ENCODE measurements around the gene DDOST. TPM values are rescaled to one million over a fixed set of nuclear protein-coding genes. Genes with fewer than 3 reads are reported as not detected.

The DDOST gene
- total RNA-seq, 1 donor from 2014 or later, result 179 TPM

- Mint-ChIP-seq H3K36me3 (ENCODE audit: low read depth) (peaks cover 3% of the 10 kb centered on the region), H3K4me1 (no peaks in the 10 kb centered on the region)
- DNase-seq (ENCODE audit: low read depth, low spot score), result no peak
These were observed 8.9 kb downstream of the DDOST start for GRCh38 chr1:20652300-20652699.

GRCh38 chr1:20648946-20649345 lies 12.2 kb downstream of the DDOST start:
- DNase-seq (ENCODE audit: low read depth, low spot score), result no peak
- TF ChIP-seq CTCF (conservative IDR thresholded peaks at IDR 0.05), result no peak
- Mint-ChIP-seq H3K4me3 (no peak overlapping the region), H3K27me3 (ENCODE audit: low read depth) (no peaks in the 10 kb centered on the region), H3K4me1 (no peaks in the 10 kb centered on the region), H3K36me3 (ENCODE audit: low read depth) (peaks cover 3% of the 10 kb centered on the region), H3K9me3 (no peaks in the 10 kb centered on the region), H3K27ac (ENCODE audit: unreplicated experiment) (no peak overlapping the region)

More at GRCh38 chr1:20652300-20652699, 8.9 kb downstream of the DDOST start:
- Mint-ChIP-seq H3K27me3 (ENCODE audit: low read depth) (no peaks in the 10 kb centered on the region), H3K27ac (ENCODE audit: unreplicated experiment) (peak overlapping the region; percentile 43), H3K9me3 (no peaks in the 10 kb centered on the region), H3K4me3 (no peak overlapping the region)
- TF ChIP-seq CTCF (conservative IDR thresholded peaks at IDR 0.05), result no peak

- Mint-ChIP-seq H3K36me3 (ENCODE audit: low read depth) (peaks cover 3% of the 10 kb centered on the region), H3K27ac (ENCODE audit: unreplicated experiment) (no peak overlapping the region), H3K27me3 (ENCODE audit: low read depth) (no peaks in the 10 kb centered on the region), H3K4me3 (no peak overlapping the region), H3K4me1 (no peaks in the 10 kb centered on the region), H3K9me3 (no peaks in the 10 kb centered on the region)
- no peak for DNase-seq (ENCODE audit: low read depth, low spot score)
- no peak for TF ChIP-seq CTCF (conservative IDR thresholded peaks at IDR 0.05)
These were observed 12.7 kb downstream of the DDOST start for GRCh38 chr1:20648438-20648837.

GRCh38 chr1:20645414-20645813 lies 15.8 kb downstream of the DDOST start:
- Mint-ChIP-seq H3K27me3 (ENCODE audit: low read depth) (no peaks in the 10 kb centered on the region), H3K9me3 (no peaks in the 10 kb centered on the region), H3K4me3 (no peak overlapping the region), H3K27ac (ENCODE audit: unreplicated experiment) (no peak overlapping the region), H3K4me1 (no peaks in the 10 kb centered on the region), H3K36me3 (ENCODE audit: low read depth) (peaks cover under 1% of the 10 kb centered on the region)
- TF ChIP-seq CTCF (conservative IDR thresholded peaks at IDR 0.05), result no peak
- no peak for DNase-seq (ENCODE audit: low read depth, low spot score)

- no peak for TF ChIP-seq CTCF (conservative IDR thresholded peaks at IDR 0.05)
- Mint-ChIP-seq H3K27ac (ENCODE audit: unreplicated experiment) (no peak overlapping the region), H3K4me1 (no peaks in the 10 kb centered on the region), H3K27me3 (ENCODE audit: low read depth) (no peaks in the 10 kb centered on the region), H3K9me3 (no peaks in the 10 kb centered on the region), H3K36me3 (ENCODE audit: low read depth) (no peaks in the 10 kb centered on the region), H3K4me3 (no peak overlapping the region)
- DNase-seq (ENCODE audit: low read depth, low spot score), result no peak
These were observed 16.8 kb downstream of the DDOST start for GRCh38 chr1:20644416-20644815.

- no peaks in the 10 kb centered on the region for H3K4me1 Mint-ChIP-seq
- H3K4me3 Mint-ChIP-seq, result no peak overlapping the region
- no peak overlapping the region for H3K27ac Mint-ChIP-seq (ENCODE audit: unreplicated experiment)
- no peak for DNase-seq (ENCODE audit: low read depth, low spot score)
- no peaks in the 10 kb centered on the region for H3K36me3 Mint-ChIP-seq (ENCODE audit: low read depth)
- H3K27me3 Mint-ChIP-seq (ENCODE audit: low read depth), result no peaks in the 10 kb centered on the region
- TF ChIP-seq CTCF (conservative IDR thresholded peaks at IDR 0.05), result no peak
- H3K9me3 Mint-ChIP-seq, result no peaks in the 10 kb centered on the region
These were observed 18.1 kb downstream of the DDOST start for GRCh38 chr1:20643080-20643479.
